HG03439 (cell line): Measurements from ENCODE around the gene TFR2.

Source experiments
- ATAC-seq: cut with Tn5 transposase; IDR thresholded peaks from one replicate; pipeline ENCODE4 v1.9.1; 2021; ENCODE audit warnings: mild to moderate bottlenecking, moderate library complexity; ENCODE audit not compliant: unreplicated experiment

Gene TFR2

DNA sequence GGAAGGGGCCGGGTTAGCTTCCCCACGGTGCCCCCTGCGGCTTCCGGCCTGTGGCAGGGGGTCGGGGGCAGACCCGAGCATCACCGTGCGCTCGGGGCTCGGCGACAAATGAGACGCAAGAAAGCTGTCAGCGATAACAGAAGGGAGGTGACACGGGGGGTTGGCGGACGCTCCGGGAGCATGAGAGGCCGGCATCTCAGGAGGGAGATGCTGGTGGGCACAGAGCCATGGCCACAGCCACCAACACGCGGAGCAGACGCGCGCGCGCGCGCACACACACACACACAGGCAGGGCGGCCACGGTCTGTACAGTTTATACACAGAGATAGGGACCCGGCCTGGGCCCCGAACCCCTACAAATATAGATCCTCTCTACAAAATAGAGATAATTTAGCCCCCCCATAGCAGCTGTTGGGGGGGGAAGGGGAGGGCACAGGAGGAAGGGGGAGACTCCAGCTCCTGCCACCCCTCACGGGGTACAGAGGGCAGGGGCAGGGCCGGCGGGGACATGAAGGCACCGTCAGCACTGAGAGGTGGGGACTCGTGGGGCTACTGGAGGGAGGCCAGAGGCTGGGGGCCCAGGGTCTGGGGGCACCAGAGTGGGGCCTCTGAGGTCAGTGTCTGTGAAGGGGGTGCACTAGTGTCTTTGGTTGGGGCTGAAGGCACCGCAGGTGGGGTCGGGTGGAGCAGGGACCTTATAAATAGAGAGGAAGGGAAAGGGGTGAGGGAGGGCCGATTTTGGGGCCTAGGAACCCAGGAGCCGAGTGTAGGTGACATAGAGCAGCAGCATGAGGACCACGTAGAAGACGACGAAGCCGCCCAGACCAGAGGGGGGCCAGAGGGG, 66.8 kb downstream of the TFR2 start:
- no peak for ATAC-seq

DNA sequence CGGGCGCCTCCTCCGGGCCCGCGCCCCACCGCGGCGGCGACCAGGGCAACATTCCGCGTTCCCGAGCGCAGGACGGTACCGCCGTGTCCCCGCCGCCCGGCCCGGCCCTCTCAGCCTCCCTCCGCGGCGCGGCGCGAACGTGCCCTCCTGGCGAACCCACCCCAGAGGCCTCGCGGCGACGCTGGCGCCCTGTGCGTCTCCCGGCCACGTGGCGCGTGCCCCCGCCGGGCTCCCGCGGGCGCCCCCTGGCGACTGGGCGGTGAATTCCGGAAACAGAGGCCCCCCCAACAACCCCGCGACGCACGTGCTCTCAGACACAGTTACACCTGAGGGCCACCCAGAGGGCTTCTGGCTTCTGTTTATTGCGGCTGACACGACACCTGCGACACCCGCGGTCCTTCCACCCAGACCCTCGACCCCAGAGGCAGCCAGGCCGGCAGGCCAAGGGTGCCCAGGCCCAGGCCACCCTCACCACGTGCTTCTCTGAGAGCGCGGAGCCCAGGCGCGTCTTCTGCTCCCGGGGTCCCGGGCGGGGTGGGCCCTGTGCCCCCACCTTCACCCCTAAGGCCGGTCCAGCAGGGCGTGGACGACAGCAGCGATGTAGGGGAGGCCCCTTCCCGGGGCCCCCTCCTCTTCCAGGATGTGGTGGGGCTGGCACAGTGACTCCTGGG, 67.5 kb downstream of the TFR2 start, which contains the start of gene SAP25:
SAP25 (minus strand) TSS at position 210 of the 671 bp plus-strand sequence; CDS start at position 52, 158 bp downstream.
- ATAC-seq = no peak

DNA sequence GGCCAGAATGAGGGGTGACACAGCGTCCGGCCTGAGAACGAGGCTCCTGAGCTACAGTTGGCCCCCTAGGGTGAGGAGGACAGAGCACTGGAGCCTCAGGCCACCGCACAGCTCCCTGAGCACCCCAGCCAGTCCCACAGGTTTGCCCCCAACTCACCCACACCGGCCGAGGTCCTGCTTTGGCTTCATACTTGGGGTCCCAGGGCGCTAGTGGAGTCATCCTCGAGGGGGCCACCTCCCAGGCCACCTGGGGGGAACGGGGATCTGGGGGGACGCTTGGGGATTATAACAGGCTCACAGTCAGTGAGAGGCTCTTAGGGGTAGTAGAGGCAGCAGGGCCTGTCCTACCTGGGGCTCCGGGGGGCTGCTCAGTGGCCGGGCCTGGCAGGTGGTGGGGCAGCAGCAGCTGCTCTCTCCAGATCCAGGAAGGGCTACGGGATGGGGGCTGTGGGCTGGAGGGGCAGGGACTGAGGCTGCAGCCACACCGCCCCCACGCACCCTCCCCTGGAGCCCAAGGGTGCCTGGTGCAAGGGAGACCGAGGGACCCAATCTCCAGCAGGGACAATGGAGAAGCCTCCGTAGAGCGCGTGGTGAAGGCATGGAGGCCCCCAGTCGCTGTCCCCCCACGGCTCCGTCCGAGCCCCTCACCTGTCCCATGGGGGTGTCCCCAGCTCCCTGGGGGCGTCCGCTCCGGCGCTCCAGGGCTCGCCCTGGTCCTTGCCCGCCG, 68.2 kb downstream of the TFR2 start:
- ATAC-seq = no peak

DNA sequence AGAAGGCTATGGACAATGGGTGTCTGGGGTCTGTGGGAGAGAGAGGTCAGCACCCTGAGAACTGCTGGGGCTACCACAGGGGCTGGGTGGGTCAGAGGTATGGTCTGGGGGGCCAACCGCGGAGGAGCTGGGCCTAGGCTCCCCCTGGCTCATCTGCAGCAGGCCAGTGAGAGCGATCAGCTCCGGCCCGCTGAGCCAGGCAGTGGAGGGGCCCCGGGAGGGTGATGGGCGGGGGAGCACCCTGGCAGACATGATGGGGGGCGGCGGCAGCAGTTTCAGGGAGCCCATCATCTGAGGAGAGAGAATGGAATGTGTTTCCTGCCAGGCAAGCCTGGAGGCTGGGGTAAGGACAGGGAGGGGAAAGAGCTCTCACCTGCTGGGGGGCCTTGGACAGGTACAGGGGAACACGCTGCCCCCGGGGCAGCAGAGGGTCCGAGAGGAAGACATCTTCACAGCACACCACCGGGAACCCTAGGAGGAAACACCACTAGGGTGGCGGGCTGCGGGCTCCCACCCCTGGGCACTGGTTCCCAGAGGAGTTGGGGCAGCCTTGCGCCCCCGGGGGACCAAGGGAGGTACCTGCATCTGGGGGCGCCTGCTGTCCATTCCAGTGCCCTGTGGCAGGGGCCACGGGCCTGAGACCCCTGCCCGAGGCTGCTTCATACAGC, 68.9 kb downstream of the TFR2 start:
- no peak for ATAC-seq

DNA sequence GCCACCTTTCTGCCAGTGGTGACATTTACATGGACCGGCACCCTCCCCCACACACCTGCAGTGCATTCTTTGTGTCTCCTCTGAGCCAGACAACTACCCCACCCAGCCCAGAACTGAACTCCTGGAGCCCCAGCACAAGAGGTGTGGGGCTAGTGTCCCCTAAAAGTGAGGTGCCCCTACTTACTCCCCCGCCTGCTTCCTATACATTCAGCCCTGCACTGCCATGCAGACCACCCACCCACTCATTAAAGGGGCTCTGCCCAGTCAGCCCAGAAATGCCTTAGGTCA, 69.6 kb downstream of the TFR2 start:
- ATAC-seq = no peak

DNA sequence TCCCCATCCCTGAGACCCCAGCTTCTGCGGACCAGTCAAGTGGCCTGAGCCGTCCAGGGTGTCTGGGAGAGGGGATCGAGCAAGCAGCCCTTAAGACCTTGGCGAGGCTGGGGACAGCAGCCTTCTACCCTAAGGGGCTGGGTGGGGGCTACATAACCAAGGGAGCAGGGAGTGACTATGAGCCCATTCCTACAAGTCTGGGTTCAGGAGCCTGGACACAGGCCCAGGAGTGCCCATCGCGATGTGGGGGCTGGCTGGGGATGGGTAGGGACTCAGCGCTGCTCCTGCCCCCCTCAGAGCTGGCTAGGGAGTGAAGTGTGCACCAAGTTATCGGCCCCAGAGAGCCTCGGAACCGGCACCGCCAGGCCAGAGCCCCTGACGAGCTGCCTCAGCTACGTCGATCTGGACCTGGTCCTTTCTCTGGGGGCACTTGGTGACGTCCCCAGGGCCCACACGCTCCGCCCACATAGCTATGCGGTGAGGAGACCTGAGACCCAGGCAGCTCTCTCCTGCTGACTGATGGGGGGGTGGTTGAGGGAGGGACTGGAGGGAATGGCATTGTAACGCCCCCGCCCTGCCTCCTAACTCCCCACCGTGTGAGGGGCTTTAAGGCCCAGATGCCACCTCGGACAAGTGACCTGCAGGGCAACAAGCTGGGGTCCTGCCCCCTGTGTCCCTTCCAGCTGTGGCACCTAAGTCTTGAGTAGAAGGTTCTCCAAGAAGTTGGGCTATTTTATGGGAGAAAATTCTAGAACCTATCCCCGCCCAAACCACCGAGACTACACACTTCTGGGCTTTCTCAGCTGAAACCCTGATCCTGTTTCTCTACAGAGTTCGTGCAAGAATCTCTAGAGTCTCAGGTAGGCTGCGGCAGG, 70.2 kb downstream of the TFR2 start:
- no peak for ATAC-seq
